ENCODE results near the gene PSAPL1. TPM values are rescaled to one million over a fixed set of nuclear protein-coding genes. Genes with fewer than 3 reads are reported as not detected.

The PSAPL1 gene
- total RNA-seq, 2 experiments from 2014 or later, result not detected

GRCh38 chr4:7389101-7389701 lies 45.5 kb downstream of the PSAPL1 start:
- no peaks in the 10 kb centered on the region for H3K27me3 Mint-ChIP-seq
- no peak overlapping the region for H3K27ac Mint-ChIP-seq
- no peaks in the 10 kb centered on the region for H3K4me1 Mint-ChIP-seq
- H3K4me3 Mint-ChIP-seq, result no peak overlapping the region
- no peaks in the 10 kb centered on the region for H3K36me3 Mint-ChIP-seq
- H3K9me3 Mint-ChIP-seq (ENCODE audit: low read depth), result peaks cover 13% of the 10 kb centered on the region
- no peak for ATAC-seq
- DNase-seq, result no peak
- CTCF ChIA-PET, result no interaction called here

GRCh38 chr4:7388627-7389026 lies 46.1 kb downstream of the PSAPL1 start:
- DNase-seq, result no peak
- Mint-ChIP-seq H3K27ac (no peak overlapping the region), H3K4me1 (no peaks in the 10 kb centered on the region), H3K36me3 (no peaks in the 10 kb centered on the region), H3K4me3 (no peak overlapping the region), H3K9me3 (ENCODE audit: low read depth) (peaks cover 13% of the 10 kb centered on the region), H3K27me3 (no peaks in the 10 kb centered on the region)
- ATAC-seq, result no peak
- CTCF ChIA-PET, result no interaction called here

DNA sequence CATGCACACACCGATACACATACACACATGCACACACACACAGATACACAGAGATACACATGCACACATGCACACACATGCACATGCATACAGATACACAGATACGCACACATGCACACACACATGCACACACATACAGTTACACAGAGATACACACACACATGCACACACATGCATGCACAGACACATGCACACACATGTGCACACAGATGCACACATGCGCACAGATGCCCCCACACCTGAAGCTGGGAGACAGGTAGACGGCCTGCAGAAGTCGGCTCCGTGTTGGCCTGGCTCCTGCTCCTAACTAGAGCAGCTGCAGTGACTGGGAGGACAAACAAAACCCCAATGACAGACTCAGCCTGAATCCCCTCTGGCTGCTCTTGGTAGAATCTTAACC lies 46.8 kb downstream of the PSAPL1 start:
- Mint-ChIP-seq H3K36me3 (no peaks in the 10 kb centered on the region), H3K27me3 (no peaks in the 10 kb centered on the region), H3K27ac (no peak overlapping the region), H3K4me3 (no peak overlapping the region), H3K4me1 (no peaks in the 10 kb centered on the region), H3K9me3 (ENCODE audit: low read depth) (peaks cover 13% of the 10 kb centered on the region)
- CTCF ChIA-PET, result no interaction called here
- DNase-seq, result no peak
- no peak for ATAC-seq

GRCh38 chr4:7384929-7385890 lies 49.5 kb downstream of the PSAPL1 start:
- Mint-ChIP-seq H3K27me3 (no peaks in the 10 kb centered on the region), H3K9me3 (ENCODE audit: low read depth) (peaks cover 13% of the 10 kb centered on the region), H3K27ac (no peak overlapping the region), H3K4me3 (no peak overlapping the region), H3K36me3 (no peaks in the 10 kb centered on the region), H3K4me1 (no peaks in the 10 kb centered on the region)
- CTCF ChIA-PET, result no interaction called here
- DNase-seq (peak; percentile 31), ATAC-seq (no peak)

GRCh38 chr4:7384003-7384928 lies 50.5 kb downstream of the PSAPL1 start:
- Mint-ChIP-seq H3K4me1 (no peaks in the 10 kb centered on the region), H3K4me3 (no peak overlapping the region), H3K36me3 (no peaks in the 10 kb centered on the region), H3K9me3 (ENCODE audit: low read depth) (peaks cover 13% of the 10 kb centered on the region), H3K27ac (no peak overlapping the region), H3K27me3 (no peaks in the 10 kb centered on the region)
- no peak for ATAC-seq
- CTCF ChIA-PET, result no interaction called here
- peak; percentile 27 for DNase-seq

DNA sequence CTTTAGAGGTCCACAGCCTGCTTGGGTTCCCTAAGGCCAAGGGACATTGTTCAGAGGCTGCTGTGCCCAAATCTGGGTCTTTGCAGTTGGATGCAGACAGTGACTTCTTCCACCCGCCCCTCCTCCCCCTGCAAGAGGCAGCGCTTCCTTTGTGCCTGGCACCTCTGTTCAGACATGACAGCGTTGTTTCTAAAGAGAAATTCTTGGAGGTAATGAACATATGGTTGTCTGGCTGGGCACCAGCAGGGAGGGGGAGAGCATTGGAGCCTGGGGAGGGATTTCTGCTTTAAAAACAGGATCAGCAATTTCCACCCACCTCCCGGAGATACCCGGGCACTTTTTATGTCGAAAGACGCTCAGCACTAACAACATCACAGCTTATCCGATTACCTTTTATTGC lies 51.5 kb downstream of the PSAPL1 start:
- no peaks in the 10 kb centered on the region for H3K27me3 Mint-ChIP-seq
- no peak overlapping the region for H3K4me3 Mint-ChIP-seq
- no peaks in the 10 kb centered on the region for H3K36me3 Mint-ChIP-seq
- peaks cover 14% of the 10 kb centered on the region for H3K9me3 Mint-ChIP-seq (ENCODE audit: low read depth)
- DNase-seq (no peak), ATAC-seq (no peak)
- CTCF ChIA-PET, result no interaction called here
- no peaks in the 10 kb centered on the region for H3K4me1 Mint-ChIP-seq
- H3K27ac Mint-ChIP-seq, result no peak overlapping the region

- CTCF ChIA-PET, result no interaction called here
- Mint-ChIP-seq H3K9me3 (ENCODE audit: low read depth) (peaks cover 13% of the 10 kb centered on the region), H3K36me3 (no peaks in the 10 kb centered on the region), H3K4me1 (no peaks in the 10 kb centered on the region), H3K4me3 (no peak overlapping the region), H3K27ac (no peak overlapping the region), H3K27me3 (peaks cover 3% of the 10 kb centered on the region)
- no peak for DNase-seq
- no peak for ATAC-seq
Observed at GRCh38 chr4:7382634-7383014, 52.1 kb downstream of the PSAPL1 start.

DNA sequence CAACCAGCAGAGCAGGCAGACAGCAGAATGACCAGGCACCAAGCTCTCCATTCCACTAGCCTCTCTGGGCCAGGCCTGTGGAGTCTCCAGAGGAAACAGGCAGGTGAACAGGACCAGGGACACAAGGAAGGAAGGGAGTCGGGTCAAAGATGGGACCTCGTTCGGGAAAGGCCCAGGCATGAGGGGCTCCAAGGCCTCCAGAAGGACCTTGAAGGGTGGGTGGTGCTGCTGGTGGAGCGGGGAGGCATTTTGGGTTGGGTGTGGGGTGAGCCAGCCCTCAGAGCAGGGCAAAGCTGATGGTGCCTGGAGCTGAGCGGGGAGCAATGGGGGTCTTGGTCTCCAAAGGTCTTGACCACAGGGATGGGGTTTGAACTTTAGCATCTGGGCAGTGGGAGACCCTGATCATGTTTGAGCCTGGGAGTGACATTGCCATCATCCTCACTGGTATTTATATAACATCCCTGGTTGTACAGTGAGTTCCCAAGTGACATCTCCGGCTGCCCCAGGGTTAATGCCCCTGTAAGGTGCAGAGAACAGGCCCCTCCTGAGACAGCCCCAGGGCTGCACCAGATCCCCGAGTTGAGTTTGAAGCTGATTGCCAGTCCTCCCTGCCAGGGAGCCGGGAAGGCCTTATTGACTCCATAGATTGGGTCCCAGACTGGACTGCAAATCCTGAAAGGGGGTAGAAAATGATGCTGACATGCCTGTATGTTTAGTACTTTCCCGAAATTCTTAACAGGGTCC lies 52.7 kb downstream of the PSAPL1 start:
- CTCF ChIA-PET, result no interaction called here
- no peak for DNase-seq
- Mint-ChIP-seq H3K36me3 (no peaks in the 10 kb centered on the region), H3K27me3 (peaks cover 9% of the 10 kb centered on the region), H3K4me1 (no peaks in the 10 kb centered on the region), H3K27ac (no peak overlapping the region), H3K9me3 (ENCODE audit: low read depth) (peaks cover 9% of the 10 kb centered on the region), H3K4me3 (no peak overlapping the region)
- ATAC-seq, result no peak

DNA sequence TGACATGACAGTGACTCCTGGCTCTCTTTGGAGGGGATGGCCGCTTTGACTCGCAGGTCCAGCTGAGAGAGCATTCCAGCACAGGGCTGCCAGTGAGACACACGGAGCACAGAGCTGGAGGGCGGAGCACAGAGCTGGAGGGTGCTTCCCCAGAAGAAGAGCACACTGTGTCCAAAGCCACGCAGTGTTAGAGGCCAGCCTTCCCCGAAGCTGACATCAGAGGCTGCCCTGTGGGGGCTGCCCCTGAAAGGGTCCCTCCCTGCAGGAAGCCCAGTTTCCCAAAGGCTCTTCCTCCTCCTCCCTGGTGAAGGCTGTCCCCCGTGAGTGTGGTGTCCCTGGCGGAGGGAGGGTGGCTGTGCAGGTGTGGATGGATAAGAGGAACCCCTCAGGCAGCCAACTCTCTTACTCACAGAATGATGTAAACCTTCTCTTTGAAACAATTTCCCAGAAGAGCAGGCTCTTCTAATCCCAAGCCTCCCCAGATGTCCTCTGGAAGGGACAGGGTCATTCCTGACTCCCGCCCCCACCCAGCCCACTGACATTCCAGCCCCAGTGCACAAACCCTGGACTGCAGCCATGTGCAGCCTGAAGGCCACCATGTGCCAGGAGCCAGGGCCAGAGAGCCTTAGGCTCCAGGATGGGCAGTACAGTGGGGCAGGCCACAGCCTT lies 53.4 kb downstream of the PSAPL1 start:
- Mint-ChIP-seq H3K4me3 (no peak overlapping the region), H3K4me1 (no peaks in the 10 kb centered on the region), H3K27ac (no peak overlapping the region), H3K9me3 (ENCODE audit: low read depth) (peaks cover 7% of the 10 kb centered on the region), H3K36me3 (no peaks in the 10 kb centered on the region), H3K27me3 (peaks cover 15% of the 10 kb centered on the region)
- ATAC-seq (no peak), DNase-seq (no peak)
- CTCF ChIA-PET, result no interaction called here

Small RNA genes lying within 50 kb of the gene (microRNA-seq; reads per million reads assigned to microRNA genes)
- not detected for gene MIR4274

Other genes starting within 250 kb of the PSAPL1 start
- gene SORCS2, start 242.4 kb downstream of the PSAPL1 start, total RNA-seq, result under 1 TPM; 0.05 to 0.06 TPM

Measured in activated CD8-positive, alpha-beta memory T cell treated with anti-CD3 and anti-CD28 coated beads, Interleukin-2, amount 10 ng/mL, durations not matched to agents 7 days and 5 days (primary cell).